NCI-H526 (cell line): ENCODE measurements around the gene DYDC2.
A peak's percentile ranks its signal among the peaks of the same experiment; 100 is the strongest.
"Not testable (repeated sequence)": the region's sequence is repeated elsewhere in the genome, so short reads cannot be mapped to it uniquely, and the experiment has no call there.

Experiments
- DNase-seq, 2 experiments: peaks; one replicate each; lab custom pipeline; 2025; lab: John Stamatoyannopoulos, UW

The DYDC2 gene

GRCh38 chr10:80356563-80356988 is at the start of gene DYDC2, which contains the start of gene DYDC1:
DYDC2 (plus strand) TSS chr10:80356781; CDS start chr10:80362444, 5,663 bp downstream.
DYDC1 (minus strand) TSS chr10:80356755; CDS start chr10:80352601, 4,154 bp downstream.
- peak; percentile 60 to 82 for DNase-seq

- no peak for DNase-seq
Observed at GRCh38 chr10:80313523-80313922, 43.1 kb upstream of the DYDC2 start.

- no peak for DNase-seq
Observed at GRCh38 chr10:80315391-80315790, 41.2 kb upstream of the DYDC2 start.

- DNase-seq: no peak
Observed at GRCh38 chr10:80318742-80319141, 37.8 kb upstream of the DYDC2 start.

GRCh38 chr10:80319318-80319717 is 37.3 kb upstream of the DYDC2 start:
- no peak for DNase-seq

- DNase-seq: no peak
Observed at GRCh38 chr10:80319725-80320290, 36.8 kb upstream of the DYDC2 start.

- no peak for DNase-seq
Observed at GRCh38 chr10:80320377-80320776, 36.2 kb upstream of the DYDC2 start.

GRCh38 chr10:80321183-80321582 is 35.4 kb upstream of the DYDC2 start:
- DNase-seq: no peak

GRCh38 chr10:80322158-80322557 is 34.4 kb upstream of the DYDC2 start:
- no peak for DNase-seq

GRCh38 chr10:80322711-80323110 is 33.9 kb upstream of the DYDC2 start:
- no peak for DNase-seq

GRCh38 chr10:80323311-80323710 is 33.3 kb upstream of the DYDC2 start:
- no peak for DNase-seq

GRCh38 chr10:80324086-80324485 is 32.5 kb upstream of the DYDC2 start:
- no peak for DNase-seq

GRCh38 chr10:80324891-80325364 is 31.7 kb upstream of the DYDC2 start:
- DNase-seq: no peak

- no peak for DNase-seq
Observed at GRCh38 chr10:80333983-80334382, 22.6 kb upstream of the DYDC2 start.

GRCh38 chr10:80344276-80344675 is 12.3 kb upstream of the DYDC2 start:
- no peak for DNase-seq

- no peak for DNase-seq
Observed at GRCh38 chr10:80344912-80345311, 11.7 kb upstream of the DYDC2 start.

GRCh38 chr10:80350251-80350650 is 6.3 kb upstream of the DYDC2 start:
- no peak for DNase-seq

GRCh38 chr10:80351220-80351619 is 5.4 kb upstream of the DYDC2 start:
- no peak for DNase-seq

- peak in 1 of 2 experiments; percentile 62 for DNase-seq
Observed at GRCh38 chr10:80356989-80357850, 639 bp downstream of the DYDC2 start.

GRCh38 chr10:80357851-80358125 is 1.2 kb downstream of the DYDC2 start:
- no peak for DNase-seq

- DNase-seq: not testable (repeated sequence)
Observed at GRCh38 chr10:80358925-80359324, 2.3 kb downstream of the DYDC2 start.

GRCh38 chr10:80359644-80360043 is 3.1 kb downstream of the DYDC2 start:
- no peak for DNase-seq

GRCh38 chr10:80365510-80365909 is 8.9 kb downstream of the DYDC2 start:
- no peak for DNase-seq
